ENCODE results near the gene SCOC. TPM values are rescaled to one million over a fixed set of nuclear protein-coding genes. Genes with fewer than 3 reads are reported as not detected.

SCOC gene
- total and polyA plus RNA-seq, 9 of the 15 experiments (the other 6 are each of a cell fraction or from before 2014, with no cell fraction given): 16.8 to 110 (median 46.7) TPM

DNA sequence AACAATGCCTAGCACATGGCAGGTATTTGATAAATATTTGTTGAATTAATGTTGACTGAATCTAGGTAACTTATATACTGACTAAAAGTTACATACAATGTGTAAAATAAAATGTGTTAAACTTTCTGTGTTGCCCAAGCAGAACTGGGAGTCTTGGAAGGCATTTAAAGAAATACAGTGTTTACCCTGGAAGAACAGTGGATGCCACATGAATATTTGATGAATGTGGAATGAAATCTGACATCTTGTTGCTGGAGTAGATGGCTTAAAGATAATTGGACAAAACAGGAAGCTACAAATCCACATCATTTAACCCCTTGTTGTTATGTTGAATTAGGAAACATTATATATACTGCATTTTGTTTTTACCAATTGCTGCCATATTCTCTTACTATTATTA lies 39.9 kb upstream of the SCOC start:
- Histone ChIP-seq H3K4me3 (no peak overlapping the region), H3K9me3 (replicated peaks; ENCODE audit: control insufficient read depth, insufficient read depth, low read depth, low read length) (no peaks in the 10 kb centered on the region), H2AFZ (ENCODE audit: low read depth, low read length) (no peak overlapping the region), H3K27me3 (ENCODE audit: control insufficient read depth in 2 of 2, insufficient read depth in 2 of 2, low read length in 2 of 2) (no peaks in the 10 kb centered on the region), H3K4me1 (replicated peaks in 1 of 2; ENCODE audit: control insufficient read depth in 2 of 2, insufficient read depth in 2 of 2, low read length in 2 of 2) (peaks cover 0 to 4% of the 10 kb centered on the region in 2 experiments; a peak in 1 of 5 replicates), H3K79me2 (ENCODE audit: control insufficient read depth, insufficient read depth, low read length) (no peaks in the 10 kb centered on the region), H3K4me2 (ENCODE audit: insufficient read depth, low read length) (no peak overlapping the region), H3K9ac (ENCODE audit: insufficient read depth in 1 of 2, low read depth in 2 of 2, low read length in 2 of 2) (no peak overlapping the region), H3K9me1 (ENCODE audit: control insufficient read depth, insufficient read depth, low read length) (no peaks in the 10 kb centered on the region), H4K20me1 (replicated peaks; ENCODE audit: control insufficient read depth, insufficient read depth, low read length) (no peaks in the 10 kb centered on the region), H3K27ac (ENCODE audit: extremely low read depth, low read depth, low read length) (no peak overlapping the region), H3K36me3 (ENCODE audit: control insufficient read depth, insufficient read depth, low read length) (no peaks in the 10 kb centered on the region)
- TF ChIP-seq ZBTB26 (CRISPR knock-in tag; IDR thresholded peaks at IDR 0.05): no peak
- no peak for TF ChIP-seq ZNF644 (tag; IDR thresholded peaks at IDR 0.05; ENCODE audit: low read depth)
- no peak for TF ChIP-seq KLF16 (IDR thresholded peaks at IDR 0.05)
- no peak for TF ChIP-seq NFIC (IDR thresholded peaks at IDR 0.05)
- TF ChIP-seq EHMT2 (IDR thresholded peaks at IDR 0.05): no peak
- TF ChIP-seq GATAD2A (IDR thresholded peaks at IDR 0.05): no peak
- TF ChIP-seq ZC3H8 (IDR thresholded peaks at IDR 0.05): no peak
- TF ChIP-seq RB1 (IDR thresholded peaks at IDR 0.05; ENCODE audit: low read depth): no peak
- no peak for TF ChIP-seq DDX20 (tag; IDR thresholded peaks at IDR 0.05; ENCODE audit: low read depth)
- TF ChIP-seq RBM25 (IDR thresholded peaks at IDR 0.05; ENCODE audit: low read depth, low read length, severe bottlenecking): no peak
- TF ChIP-seq KHSRP (IDR thresholded peaks at IDR 0.05): no peak
- TF ChIP-seq RCOR1 (IDR thresholded peaks at IDR 0.05; ENCODE audit: borderline replicate concordance in 1 of 2, low read depth in 2 of 2, low read length in 2 of 2): no peak
- ChIA-PET POLR2A (no interaction called here), CTCF (ENCODE audit: low intra/inter-chr PET ratio) (no interaction called here)
- in situ Hi-C loops (cut with MboI) (no loop called here), intact Hi-C loops (cut with micrococcal nuclease) (no loop called here)
- no TSS peak for BruUV-seq (replicated peaks)
- DNase-seq (ENCODE audit: extremely low read depth in 1 of 4, low spot score in 3 of 4) (no peak), FAIRE-seq (no peak), ATAC-seq (no peak)
